AG04450 (cell line): ENCODE results near the gene CIBAR2. TPM values are rescaled to one million over a fixed set of nuclear protein-coding genes. Genes with fewer than 3 reads are reported as not detected.

ENCODE experiments used
- CTCF ChIA-PET: fragments of 300-600, 350-600 bp; formaldehyde crosslinking; extraction: SDS; loops from one replicate; lab custom pipeline; 2022; ENCODE audit warnings: antibody characterized with exemption, inconsistent platforms; lab: Charles Lee
- POLR2A ChIA-PET: fragments of 350-600 bp; formaldehyde crosslinking; extraction: SDS; loops from one replicate; lab custom pipeline; 2021; ENCODE audit warnings: antibody characterized with exemption, inconsistent platforms; lab: Yijun Ruan, JAX
- DNase-seq: peaks from one replicate; pipeline ENCODE4 v3.0.0-alpha.2; 2011; ENCODE audit warnings: low read depth, low spot score
- H3K27ac ChIP-seq: one replicate; pipeline ENCODE4 v1.5.1; 2012; ENCODE audit warnings: low read depth, low read length, control low read depth
- H3K27me3 ChIP-seq: one replicate; pipeline ENCODE4 v1.6.0; 2012; ENCODE audit warnings: low read length; ENCODE audit not compliant: control insufficient read depth, insufficient read depth
- H3K4me3 ChIP-seq: 2 replicates; pipeline ENCODE4 v1.5.1; 2011; ENCODE audit warnings: mild to moderate bottlenecking, low read depth, low read length, control low read depth
- H3K9me3 ChIP-seq: 2 replicates; pipeline ENCODE4 v1.5.1; 2012; ENCODE audit warnings: low read length; ENCODE audit not compliant: control insufficient read depth, insufficient read depth
- polyA plus RNA-seq: library from polyadenylated mRNA; depleted of rRNA; stranded (reverse); fragments of >200 nt; gene quantifications from 2 replicates; pipeline ENCODE4 v1.2.3, GENCODE V29; 2011
- TF ChIP-seq, protein P1 (sequence below): IDR thresholded peaks from 2 replicates; pipeline ENCODE4 v1.5.1; 2011; ENCODE audit warnings: low read depth, low read length, control low read depth, inconsistent platforms

CIBAR2 gene
- polyA plus RNA-seq, 1 experiment: 0.41 TPM

DNA sequence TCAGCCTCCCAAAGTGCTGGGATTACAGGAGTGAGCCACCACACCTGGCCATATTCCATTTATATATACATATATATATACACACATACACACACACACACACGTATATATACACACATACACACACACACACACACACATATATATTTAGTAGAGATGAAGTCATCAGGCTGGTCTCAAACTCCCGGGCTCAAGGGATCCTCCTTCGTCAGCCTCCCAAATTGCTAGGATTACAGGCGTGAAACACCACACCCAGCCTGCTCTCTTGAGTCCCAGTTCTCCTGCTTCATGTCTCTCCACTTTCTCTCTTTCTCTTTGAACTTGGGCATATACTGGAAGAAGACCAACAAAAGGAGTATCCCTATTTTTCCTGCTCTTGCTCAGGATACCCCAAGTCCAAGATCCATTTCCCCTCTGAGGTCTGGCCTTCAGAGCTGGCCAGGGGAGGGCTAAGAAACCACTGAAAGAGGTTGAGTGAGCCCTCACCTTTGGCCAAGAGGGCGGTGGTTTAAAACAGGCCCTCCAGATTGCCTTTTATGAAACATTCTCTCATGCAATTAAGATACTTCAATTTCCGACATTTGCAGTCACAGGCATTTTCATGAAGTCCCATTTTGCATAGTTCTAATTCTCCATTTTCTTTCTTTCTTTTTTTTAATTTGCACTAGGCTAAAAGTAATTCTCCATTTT is 37.9 kb downstream of the CIBAR2 start:
- no peaks in the 10 kb centered on the region for H3K27me3 ChIP-seq
- ChIA-PET CTCF (no interaction called here), POLR2A (no interaction called here)
- no peak for DNase-seq
- no peak overlapping the region for H3K27ac ChIP-seq
- H3K9me3 ChIP-seq: peaks cover 3% of the 10 kb centered on the region; the same call in 1 of the 2 replicates
- H3K4me3 ChIP-seq: no peak overlapping the region
- TF ChIP-seq, protein P1, sequence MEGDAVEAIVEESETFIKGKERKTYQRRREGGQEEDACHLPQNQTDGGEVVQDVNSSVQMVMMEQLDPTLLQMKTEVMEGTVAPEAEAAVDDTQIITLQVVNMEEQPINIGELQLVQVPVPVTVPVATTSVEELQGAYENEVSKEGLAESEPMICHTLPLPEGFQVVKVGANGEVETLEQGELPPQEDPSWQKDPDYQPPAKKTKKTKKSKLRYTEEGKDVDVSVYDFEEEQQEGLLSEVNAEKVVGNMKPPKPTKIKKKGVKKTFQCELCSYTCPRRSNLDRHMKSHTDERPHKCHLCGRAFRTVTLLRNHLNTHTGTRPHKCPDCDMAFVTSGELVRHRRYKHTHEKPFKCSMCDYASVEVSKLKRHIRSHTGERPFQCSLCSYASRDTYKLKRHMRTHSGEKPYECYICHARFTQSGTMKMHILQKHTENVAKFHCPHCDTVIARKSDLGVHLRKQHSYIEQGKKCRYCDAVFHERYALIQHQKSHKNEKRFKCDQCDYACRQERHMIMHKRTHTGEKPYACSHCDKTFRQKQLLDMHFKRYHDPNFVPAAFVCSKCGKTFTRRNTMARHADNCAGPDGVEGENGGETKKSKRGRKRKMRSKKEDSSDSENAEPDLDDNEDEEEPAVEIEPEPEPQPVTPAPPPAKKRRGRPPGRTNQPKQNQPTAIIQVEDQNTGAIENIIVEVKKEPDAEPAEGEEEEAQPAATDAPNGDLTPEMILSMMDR: no peak

DNA sequence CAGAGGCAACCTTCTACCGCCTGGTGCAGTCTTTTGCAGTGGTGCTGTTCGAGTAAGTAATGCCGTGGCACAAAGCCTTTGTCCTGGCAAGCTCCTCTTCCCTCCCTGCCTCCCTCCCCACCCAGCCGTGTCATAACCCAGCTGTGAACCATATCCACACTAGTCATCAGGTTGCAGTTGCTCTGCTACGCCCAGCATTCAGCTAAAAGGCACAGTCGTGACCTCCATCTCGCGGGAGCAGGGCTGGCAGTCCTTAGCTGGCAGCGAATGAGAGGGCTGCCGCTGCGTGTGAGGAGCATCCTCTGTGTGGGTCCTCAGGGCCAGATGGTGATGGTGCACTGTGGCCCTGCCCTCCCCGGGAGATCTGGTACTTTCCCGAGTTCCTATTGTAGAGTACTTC is 39.3 kb downstream of the CIBAR2 start:
- Histone ChIP-seq H3K27ac (peak overlapping the region; percentile 47), H3K9me3 (no peaks in the 10 kb centered on the region), H3K27me3 (no peaks in the 10 kb centered on the region), H3K4me3 (no peak overlapping the region)
- DNase-seq: peak; percentile 46
- ChIA-PET CTCF (no interaction called here), POLR2A (interaction anchor here (0.6 kb wide), 1 partner anchor 78 kb away, joined by 3 read pairs; no protein-coding TSS in a partner anchor)
- TF ChIP-seq, protein P1: no peak

DNA sequence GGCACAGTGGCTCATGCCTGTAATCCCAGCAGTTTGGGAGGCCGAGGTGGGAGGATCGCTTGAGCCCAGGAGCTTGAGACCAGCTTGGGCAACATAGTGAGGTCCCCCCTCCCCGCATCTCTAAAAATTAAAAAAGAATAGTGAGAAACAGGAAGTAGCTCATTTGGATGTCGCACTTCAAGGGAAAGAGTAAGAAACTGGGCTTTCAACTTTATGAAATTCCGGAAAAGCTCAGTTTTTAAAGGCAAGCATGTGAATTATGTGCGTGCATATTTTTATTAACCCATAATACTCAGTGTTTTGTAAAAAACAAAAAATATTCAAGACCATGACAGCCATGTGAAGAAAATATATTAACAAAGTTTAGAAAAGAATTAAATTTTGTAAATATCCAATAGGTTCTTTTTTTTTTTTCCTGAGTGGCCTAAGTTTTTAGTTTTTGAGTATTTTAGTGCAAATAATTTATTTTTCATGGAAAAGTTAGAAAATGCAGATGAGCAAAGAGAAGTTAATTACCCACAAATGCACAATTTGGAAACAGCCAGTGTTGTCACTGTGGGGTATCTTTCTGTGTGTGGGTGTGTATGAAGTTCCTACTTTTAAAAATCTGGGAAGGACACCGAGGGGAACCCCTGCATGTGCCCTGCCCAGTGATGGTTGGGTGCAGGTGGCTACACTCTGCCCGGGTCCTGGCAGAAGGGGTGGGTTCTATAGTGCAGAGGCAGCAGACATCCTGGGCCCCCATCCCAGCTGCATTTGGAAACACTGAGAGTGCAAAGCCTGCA is 40.0 kb downstream of the CIBAR2 start:
- H3K9me3 ChIP-seq: no peaks in the 10 kb centered on the region
- H3K4me3 ChIP-seq: no peak overlapping the region
- ChIA-PET POLR2A (interaction anchor here (0.6 kb wide), 1 partner anchor 78 kb away, joined by 3 read pairs; no protein-coding TSS in a partner anchor), CTCF (interaction anchor here (0.5 to 1.2 kb wide), 2 partner anchors 16 to 116 kb away, joined by 4 to 5 read pairs; no protein-coding TSS in a partner anchor)
- H3K27me3 ChIP-seq: no peaks in the 10 kb centered on the region
- H3K27ac ChIP-seq: peak overlapping the region; percentile 47
- TF ChIP-seq, protein P1: no peak
- no peak for DNase-seq

DNA sequence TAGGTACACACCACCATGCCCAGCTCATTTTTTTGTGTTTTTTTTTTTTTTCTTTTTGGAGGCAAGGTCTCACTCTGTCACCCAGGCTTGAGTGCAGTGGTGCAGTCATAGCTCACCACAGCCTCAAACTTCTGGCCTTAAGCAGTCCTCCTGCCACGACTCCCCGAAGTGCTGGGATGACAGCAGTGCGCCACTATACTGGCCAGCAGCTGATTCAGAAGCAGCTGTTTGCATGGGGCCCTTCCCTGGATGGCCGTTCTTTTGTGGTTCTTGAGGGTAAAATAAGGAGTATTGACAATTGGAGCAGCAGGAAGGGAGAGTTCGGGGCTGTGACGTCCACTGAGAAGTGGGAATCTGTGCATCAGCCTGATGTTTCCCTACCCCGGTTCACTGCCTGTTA is 43.1 kb downstream of the CIBAR2 start:
- Histone ChIP-seq H3K9me3 (no peaks in the 10 kb centered on the region; the same call in 1 of the 2 replicates), H3K27ac (no peak overlapping the region), H3K27me3 (no peaks in the 10 kb centered on the region), H3K4me3 (no peak overlapping the region)
- POLR2A ChIA-PET: interaction anchor here (0.6 to 0.8 kb wide), 2 partner anchors 26 to 42 kb away, joined by 3 to 8 read pairs; partner anchors contain the start of gene KIAA0513
- CTCF ChIA-PET: no interaction called here
- no peak for DNase-seq
- TF ChIP-seq, protein P1: no peak
